Stimulated activated CD4-positive, alpha-beta T cell treated with anti-CD3 and anti-CD28 coated beads, Interleukin-15, amount 100 ng/mL, for 48 hours (primary cell): ENCODE results near the gene AMMECR1L.
"Not testable (repeated sequence)": the region's sequence is repeated elsewhere in the genome, so short reads cannot be mapped to it uniquely, and the experiment has no call there.

ENCODE experiments used
- DNase-seq, 2 donors: peaks; one replicate each; pipeline ENCODE4 v3.0.0-alpha.2; 2020; ENCODE audit warnings: low read depth in 2 of 2

The AMMECR1L gene

GRCh38 chr2:127887082-127887775 is 1.5 kb upstream of the AMMECR1L start:
- no peak for DNase-seq

- DNase-seq: not testable (repeated sequence)
These were observed 808 bp upstream of the AMMECR1L start for GRCh38 chr2:127886593-127886935.

GRCh38 chr2:127884861-127885740 is 655 bp downstream of the AMMECR1L start:
- DNase-seq: peak in 1 of 2 donors; percentile 19

GRCh38 chr2:127884436-127884835 is 1.3 kb downstream of the AMMECR1L start:
- DNase-seq: no peak

- no peak for DNase-seq
These were observed 5.9 kb downstream of the AMMECR1L start for GRCh38 chr2:127879899-127880298.

- no peak for DNase-seq
These were observed 8.1 kb downstream of the AMMECR1L start for GRCh38 chr2:127877626-127878025.

GRCh38 chr2:127877136-127877535 is 8.6 kb downstream of the AMMECR1L start:
- DNase-seq: no peak

GRCh38 chr2:127874378-127875269 is 11.1 kb downstream of the AMMECR1L start:
- no peak for DNase-seq

GRCh38 chr2:127873707-127874303 is 12.0 kb downstream of the AMMECR1L start:
- no peak for DNase-seq

GRCh38 chr2:127872354-127872753 is 13.4 kb downstream of the AMMECR1L start:
- DNase-seq: no peak

- DNase-seq: no peak
These were observed 19.8 kb downstream of the AMMECR1L start for GRCh38 chr2:127865926-127866325.

GRCh38 chr2:127864877-127865276 is 20.9 kb downstream of the AMMECR1L start:
- no peak for DNase-seq

- no peak for DNase-seq
These were observed 23.5 kb downstream of the AMMECR1L start for GRCh38 chr2:127862228-127862627.

- no peak for DNase-seq
These were observed 25.6 kb downstream of the AMMECR1L start for GRCh38 chr2:127860130-127860529.

- DNase-seq: peak in 1 of 2 donors; percentile 26
These were observed 26.1 kb downstream of the AMMECR1L start for GRCh38 chr2:127859712-127860085.

- no peak for DNase-seq
These were observed 28.4 kb downstream of the AMMECR1L start for GRCh38 chr2:127857265-127857808.

GRCh38 chr2:127853671-127854070 is 32.1 kb downstream of the AMMECR1L start:
- DNase-seq: no peak

- no peak for DNase-seq
These were observed 33.4 kb downstream of the AMMECR1L start for GRCh38 chr2:127852388-127852787.

GRCh38 chr2:127847931-127848330 is 37.8 kb downstream of the AMMECR1L start:
- DNase-seq: no peak

- DNase-seq: no peak
These were observed 40.8 kb downstream of the AMMECR1L start for GRCh38 chr2:127844973-127845372.

- DNase-seq: no peak
These were observed 42.1 kb downstream of the AMMECR1L start for GRCh38 chr2:127843677-127844076.
